Activated naive CD4-positive, alpha-beta T cell treated with Interleukin-2 at 50 U/mL for 16 hours (primary cell): Measurements from ENCODE around the gene ZNF423.
A peak's percentile ranks its signal among the peaks of the same experiment; 100 is the strongest.

Source experiments
- DNase-seq: peaks from one replicate; pipeline ENCODE4 v3.0.0-alpha.2; 2020

ZNF423 gene

DNA sequence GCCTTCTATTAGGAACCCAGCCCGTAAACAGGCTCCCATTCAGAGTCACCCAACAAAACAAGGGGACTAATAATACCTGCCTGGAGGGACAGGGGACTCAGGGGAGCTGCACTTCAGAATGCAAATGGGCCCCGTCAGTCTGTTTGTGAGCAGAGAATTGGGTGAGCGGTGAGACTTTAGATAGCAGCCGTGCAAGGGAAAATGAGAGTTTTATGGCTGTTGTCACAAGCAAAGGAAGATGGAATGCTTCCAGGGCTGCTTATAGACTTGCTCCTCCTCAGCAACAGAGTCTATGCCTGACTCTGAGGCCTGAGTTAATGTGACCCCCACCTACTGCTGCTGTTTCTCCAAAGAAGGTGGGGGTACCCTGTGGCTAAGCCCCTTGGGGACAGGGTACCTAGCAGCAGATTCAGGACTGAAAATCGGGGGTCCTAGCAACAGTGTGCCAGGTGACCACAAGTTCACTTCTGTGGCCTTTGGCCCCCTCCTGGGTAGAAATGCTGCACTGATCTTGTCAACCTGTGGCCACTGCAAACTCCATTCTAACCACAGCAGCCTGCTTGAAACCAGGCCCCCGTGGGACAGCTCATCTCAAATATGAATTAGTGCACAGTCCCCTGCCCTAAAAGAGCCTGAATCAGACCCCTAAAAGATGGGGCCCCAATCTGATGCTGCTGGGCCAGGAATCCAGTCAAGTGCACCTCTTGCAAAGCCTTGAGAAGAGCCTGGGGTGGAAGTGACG is 355.9 kb downstream of the ZNF423 start:
- DNase-seq: no peak

- no peak for DNase-seq
Observed at GRCh38 chr16:49499414-49499785, 356.5 kb downstream of the ZNF423 start.

DNA sequence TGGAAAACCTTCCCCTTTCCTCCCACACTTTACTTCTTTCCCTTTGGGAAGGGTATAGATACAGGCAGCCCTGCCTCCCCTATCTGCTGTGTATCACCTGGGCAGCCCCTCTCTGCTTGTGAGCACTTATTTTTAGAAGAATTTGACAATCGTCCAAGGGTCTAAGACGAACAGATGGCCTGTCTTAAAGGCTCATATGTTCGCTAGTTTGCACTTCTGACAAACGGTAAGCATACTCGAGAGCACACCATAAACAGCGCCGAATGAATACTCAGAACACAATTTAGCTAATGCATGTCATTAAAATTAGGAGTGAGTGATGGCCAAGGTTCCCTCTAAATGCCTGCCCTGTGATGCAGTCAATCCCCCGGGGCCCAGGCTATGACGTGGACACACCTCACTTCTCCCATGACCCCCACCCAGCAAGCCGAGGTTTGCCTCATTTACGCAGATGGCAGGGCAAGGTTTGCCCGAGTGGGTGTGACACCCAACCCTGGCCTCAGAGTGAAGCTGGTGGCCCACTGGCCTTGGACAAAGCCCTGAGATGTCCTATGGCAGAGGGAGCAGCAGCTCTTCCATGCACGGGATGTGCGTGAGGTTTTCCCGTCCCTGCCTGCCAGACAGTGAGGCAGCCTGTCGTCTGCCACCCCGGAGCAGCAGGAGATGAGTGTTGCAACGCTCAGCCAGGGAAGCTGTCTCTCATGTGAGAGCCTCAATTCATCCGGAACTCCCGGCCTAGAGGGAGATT is 357.1 kb downstream of the ZNF423 start:
- no peak for DNase-seq

DNA sequence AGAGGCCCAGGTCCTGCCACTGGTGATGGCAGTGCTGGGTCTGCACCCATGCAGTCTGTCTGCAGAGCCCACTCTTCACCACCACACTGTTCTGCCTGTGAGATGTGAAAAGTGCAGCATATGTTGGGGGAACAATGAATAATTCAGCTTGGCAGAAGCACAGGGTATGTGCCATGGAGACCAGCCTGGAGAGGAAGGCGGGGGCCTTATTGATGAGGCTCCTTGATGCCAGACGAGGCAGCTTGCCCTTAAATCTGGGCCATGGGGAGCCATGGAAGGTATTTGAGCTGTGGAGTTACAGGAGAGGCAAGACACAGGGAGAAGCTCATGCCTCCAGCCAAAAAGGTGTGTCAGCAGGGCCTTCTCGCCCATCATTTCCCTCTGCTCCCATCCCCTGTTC is 357.6 kb downstream of the ZNF423 start:
- no peak for DNase-seq

- no peak for DNase-seq
Observed at GRCh38 chr16:49497466-49497865, 358.4 kb downstream of the ZNF423 start.

DNA sequence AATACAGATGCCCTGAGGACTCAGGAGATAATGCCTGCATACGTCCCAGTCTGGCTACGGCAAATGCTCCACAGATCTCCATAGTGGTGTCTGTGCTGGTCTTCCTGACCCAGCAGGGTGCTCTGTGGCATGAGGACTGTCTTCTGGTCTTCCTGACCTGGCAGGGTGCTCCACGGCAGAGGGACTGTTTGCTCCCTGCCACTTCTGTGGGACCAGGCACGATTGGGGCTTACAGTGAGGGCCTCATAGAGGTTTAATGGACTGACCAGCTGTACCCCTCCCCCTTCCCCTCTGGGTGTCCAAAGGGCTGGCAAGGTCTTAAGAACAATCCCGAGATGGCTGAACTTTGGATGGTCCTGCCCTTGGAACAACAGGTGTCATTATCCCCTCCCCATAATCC is 359.3 kb downstream of the ZNF423 start:
- no peak for DNase-seq

DNA sequence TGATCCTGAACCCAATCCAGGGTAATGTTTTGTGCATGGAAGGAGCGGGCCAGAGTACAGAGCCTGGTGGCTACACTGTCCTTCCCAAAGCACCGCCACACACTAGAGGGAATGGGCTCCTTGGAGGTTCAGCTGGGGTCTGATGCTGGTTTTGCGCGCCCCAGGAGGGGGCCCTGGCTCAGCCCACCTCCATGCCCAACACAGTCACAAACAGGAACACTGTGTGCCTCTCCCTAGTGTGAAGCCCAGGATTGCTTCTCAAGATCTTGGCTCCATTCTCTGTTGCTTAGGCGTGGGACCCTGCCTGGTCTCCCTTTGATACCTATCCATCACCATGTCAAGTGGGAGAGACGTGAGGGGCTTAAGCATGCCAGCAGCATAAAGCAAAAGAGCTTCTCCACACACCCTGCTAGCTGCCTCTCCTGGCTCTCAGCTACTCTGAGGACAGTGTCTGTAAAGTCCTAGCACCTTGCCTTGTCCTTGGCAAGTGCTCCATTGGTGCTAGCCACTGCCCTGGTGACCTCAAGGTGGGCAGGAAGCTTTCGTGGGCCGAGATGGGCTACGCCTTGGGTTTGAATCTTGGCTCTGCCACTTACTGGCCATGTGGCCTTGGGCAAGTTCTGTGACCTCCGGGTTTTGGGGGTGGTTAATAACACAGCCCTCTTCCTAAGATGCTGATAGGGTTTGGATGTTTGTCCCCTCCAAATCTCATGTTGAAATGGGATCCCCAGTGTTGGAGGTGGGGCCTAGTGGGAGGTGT is 360.1 kb downstream of the ZNF423 start:
- no peak for DNase-seq

DNA sequence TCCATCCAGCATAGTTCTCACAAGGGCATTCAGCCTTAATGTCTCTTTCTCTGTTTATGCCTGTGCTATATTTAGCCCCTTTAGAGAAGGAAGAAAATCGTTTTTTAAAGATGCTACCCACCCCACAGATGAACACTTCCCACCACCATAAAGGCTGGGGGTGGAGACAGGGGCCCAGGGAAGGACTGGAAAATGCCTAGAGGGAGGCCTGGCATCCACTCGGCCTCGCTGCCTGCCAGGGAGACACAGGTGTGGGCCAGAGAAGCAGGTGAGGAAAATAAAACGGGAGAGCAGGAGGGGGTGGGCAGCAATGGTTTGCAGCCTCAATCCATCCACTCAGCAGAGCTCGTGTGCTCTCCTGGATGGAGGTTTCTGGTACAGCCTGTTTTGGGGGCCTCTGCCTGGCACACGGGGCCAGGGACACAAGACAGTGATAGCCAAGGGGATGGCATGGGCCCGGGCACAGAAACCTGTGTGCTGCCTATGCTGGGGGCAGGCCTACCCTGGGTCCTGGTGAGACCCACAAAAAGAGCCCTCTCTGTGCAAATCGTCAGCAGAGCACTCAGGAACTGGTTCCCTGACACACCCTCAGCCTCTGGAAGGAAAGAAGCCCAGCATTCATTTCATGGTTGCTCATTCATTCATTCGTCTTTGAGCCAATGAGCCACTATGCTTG is 360.9 kb downstream of the ZNF423 start:
- DNase-seq: no peak

DNA sequence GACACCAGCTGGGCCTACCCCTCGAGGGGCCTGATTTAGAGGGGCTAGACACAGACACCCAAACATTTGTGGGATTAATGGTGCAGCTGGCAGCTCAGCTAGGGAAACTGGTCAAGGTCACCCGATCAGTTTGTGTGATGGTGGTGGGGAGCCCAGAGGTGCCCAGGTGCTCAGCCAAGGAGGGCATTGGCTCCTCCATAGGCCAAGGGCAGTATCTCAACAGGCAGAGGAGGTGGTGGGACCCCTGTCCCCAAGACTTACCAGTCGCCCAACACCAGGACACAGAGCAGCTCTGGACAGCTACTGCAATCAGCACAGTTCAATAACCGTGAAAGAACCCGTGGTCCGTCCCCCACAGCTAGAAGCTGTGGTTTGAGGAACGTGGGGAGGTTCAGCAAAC is 361.4 kb downstream of the ZNF423 start:
- DNase-seq: no peak

GRCh38 chr16:49493836-49494235 is 362.1 kb downstream of the ZNF423 start:
- no peak for DNase-seq

GRCh38 chr16:49492896-49493626 is 362.9 kb downstream of the ZNF423 start:
- DNase-seq: no peak

- DNase-seq: peak; percentile 19
Observed at GRCh38 chr16:49491771-49492761, 363.8 kb downstream of the ZNF423 start.

DNA sequence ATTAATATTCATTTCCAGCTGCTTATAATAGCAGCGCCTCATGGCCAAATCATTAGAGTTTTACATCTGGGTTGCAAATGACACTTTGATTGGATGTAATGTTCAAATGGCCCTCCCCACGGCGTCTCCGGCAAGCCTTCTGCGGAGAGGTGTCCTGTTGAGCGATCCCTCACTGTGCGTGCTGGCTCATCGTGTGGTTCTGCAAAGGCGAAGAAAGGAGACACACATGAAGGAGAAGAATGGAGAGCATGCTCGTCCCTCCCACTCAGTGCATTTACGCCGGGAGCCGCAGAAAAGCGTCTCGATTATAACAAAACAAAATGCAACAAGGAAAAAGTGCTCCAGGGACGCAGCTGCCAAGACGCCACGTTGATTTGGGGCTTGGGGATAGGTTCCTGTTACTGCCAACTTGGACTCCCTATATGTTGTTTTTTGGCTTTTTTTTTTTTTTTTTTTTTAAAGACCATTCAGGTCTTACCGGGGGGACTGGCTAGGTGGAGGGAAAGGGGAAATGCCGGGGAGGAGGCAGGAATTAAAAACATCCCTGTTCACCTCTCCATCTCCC is 364.7 kb downstream of the ZNF423 start:
- no peak for DNase-seq

DNA sequence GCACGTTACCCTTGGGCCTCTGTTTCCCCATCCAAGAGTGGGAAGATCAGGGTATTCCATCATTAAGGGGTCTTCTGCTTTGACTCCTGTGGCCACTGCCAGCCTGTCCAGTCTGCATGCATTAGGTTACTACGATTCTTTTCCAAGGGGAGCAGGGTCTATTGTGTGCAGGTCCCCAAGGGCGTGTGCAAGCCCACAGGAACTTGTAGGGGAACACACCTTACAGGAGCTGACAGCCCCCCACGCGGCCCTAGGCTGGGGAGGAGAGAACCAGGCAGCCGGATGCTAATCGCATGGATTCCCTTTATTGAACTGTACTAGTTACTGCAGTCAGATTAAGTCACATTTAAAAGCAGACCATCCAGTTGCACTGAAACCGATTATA is 365.6 kb downstream of the ZNF423 start:
- DNase-seq: no peak

DNA sequence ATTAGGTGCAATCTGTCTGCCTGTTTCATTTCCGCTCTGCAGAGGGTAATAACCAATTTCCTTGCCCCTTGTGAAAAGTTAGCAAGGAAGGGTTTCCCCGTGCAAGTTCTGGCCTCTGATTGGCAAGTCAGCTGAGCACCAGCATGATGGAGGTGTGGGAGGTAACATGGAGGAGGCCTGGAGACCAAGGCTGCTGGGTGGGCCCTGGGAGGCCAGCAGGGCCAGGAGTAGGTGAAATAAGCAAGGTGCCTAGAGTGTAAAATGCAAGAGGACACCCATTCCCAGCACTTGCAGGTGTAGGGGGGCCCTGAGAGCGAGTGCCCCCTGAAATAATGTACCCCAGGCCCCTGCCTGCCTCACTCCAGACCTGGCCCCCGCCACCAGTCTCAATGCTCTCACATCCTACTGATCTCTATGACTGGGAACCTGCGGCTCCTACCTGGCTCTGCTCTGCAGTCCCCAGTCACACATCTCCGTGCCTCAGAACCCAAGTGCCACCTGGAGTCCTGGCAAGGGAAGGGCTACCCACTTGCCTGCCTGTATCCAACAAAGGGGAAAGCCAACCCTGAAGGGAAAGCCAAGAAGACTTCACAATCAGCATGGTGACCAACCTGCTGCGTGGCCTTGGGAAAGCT is 366.1 kb downstream of the ZNF423 start:
- no peak for DNase-seq

DNA sequence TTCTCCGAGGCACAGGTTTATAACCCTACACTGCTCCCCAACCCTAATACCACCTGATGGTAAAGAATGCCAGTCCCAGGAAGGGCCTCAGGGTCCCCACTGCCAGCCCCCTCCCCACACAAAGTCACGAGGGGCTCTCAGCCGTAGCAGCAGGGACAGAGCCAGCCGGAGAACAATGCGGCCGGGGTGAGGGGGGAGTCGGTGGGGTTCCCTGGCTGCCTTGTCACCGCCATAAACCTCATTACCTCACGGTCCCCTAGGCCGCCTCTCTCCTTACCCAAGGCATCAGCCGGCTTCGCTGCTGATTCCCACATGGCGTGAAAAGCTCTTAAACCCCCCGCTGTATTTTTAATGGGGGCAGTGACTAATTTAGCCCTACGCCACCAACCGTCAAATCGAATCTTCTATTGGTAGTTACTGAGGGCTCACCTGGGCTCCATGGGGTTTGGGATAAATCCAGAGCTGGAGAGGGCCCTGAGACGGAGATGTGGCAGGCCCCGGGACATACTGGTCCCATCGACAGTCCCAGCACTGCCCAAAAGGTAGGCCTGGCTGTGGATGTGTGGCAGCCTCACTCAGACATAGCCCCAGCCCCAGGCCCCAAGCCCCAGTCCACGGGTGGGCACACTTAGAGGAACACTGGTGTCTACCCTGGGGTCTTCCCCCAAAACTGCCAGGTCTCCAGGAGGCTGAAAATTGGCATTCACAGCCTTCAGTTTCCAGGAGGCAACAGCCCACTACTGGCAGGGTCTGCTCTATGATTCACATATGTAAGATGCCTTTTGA is 367.0 kb downstream of the ZNF423 start:
- no peak for DNase-seq

- DNase-seq: no peak
Observed at GRCh38 chr16:49488336-49488735, 367.6 kb downstream of the ZNF423 start.

GRCh38 chr16:49487746-49488145 is 368.2 kb downstream of the ZNF423 start:
- no peak for DNase-seq

- no peak for DNase-seq
Observed at GRCh38 chr16:49486400-49486799, 369.5 kb downstream of the ZNF423 start.

DNA sequence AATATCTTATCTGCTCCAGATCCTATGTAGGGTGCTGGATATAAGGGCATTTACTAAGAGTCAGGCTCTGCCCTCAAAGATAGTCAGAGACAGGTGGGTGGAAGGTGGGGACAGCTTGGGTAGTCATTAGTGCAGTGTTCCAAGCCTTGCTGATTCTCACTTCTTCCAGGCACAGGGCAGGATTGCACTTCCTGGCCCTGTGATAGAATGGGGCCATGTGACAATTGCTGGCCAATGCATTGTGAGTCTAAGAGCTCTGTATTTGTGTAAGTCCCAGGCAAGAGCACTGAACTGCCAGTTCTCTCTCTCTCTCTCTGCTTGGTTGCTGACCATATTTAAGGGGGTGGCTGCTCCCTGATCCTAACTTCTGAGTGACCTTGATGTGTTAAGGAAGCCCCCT is 370.2 kb downstream of the ZNF423 start:
- no peak for DNase-seq
